Ovary (tissue), 3 donors: ENCODE results near the gene CSAG3.

Source experiments
- CTCF ChIP-seq, 3 donors: fragments of 450-650 bp in 2 of 3; fragments of 200-600 bp in 1 of 3; IDR thresholded peaks; one replicate each; pipeline versions ENCODE4 v1.5.1 to v1.8.0; 2016 to 2022; ENCODE audit warnings: antibody characterized with exemption in 3 of 3, mild to moderate bottlenecking in 1 of 3
- EP300 ChIP-seq: sonication (generic); formaldehyde crosslinking; IDR thresholded peaks from one replicate; pipeline ENCODE4 v1.6.1; 2017; ENCODE audit warnings: antibody characterized with exemption
- POLR2A ChIP-seq: fragments of 450-650 bp; IDR thresholded peaks from one replicate; pipeline ENCODE4 v1.6.1; 2017; ENCODE audit warnings: antibody characterized with exemption, mild to moderate bottlenecking, moderate library complexity
- donor health status: DM: no; HTN: no; CAD: no.

- TF ChIP-seq POLR2A, result no peak
- no peak for TF ChIP-seq CTCF (IDR thresholded peaks at IDR 0.05)
- TF ChIP-seq EP300, result no peak
Measured at GRCh38 chrX:152806035-152806434, 47.0 kb downstream of the CSAG3 start.
